GM23338 (cell line): ENCODE results near the gene TMEFF1. TPM values are rescaled to one million over a fixed set of nuclear protein-coding genes. Genes with fewer than 3 reads are reported as not detected.
"Not testable (repeated sequence)": the region's sequence is repeated elsewhere in the genome, so short reads cannot be mapped to it uniquely, and the experiment has no call there.

Experiments
- ATAC-seq: fragments of 200-7000 bp; cut with Tn5 transposase; 3 replicates; pipeline ENCODE4 v1.9.1; 2020
- DNase-seq: peaks from one replicate; pipeline ENCODE4 v3.0.0-alpha.2; 2015; ENCODE audit warnings: low spot score
- H2AFZ ChIP-seq: fragments of 200-600 bp; sonication (generic); 2 replicates; pipeline ENCODE4 v1.8.0; 2016; ENCODE audit warnings: antibody characterized with exemption, mild to moderate bottlenecking, moderate library complexity
- H3F3A ChIP-seq: fragments of 200-600 bp; sonication (generic); replicated peaks from 2 replicates; pipeline ENCODE4 v1.8.0; 2017; ENCODE audit warnings: antibody characterized with exemption, mixed run types, low read depth
- H3K27ac ChIP-seq: fragments of 200-600 bp; sonication (generic); 2 replicates; pipeline ENCODE4 v1.6.1; 2016; ENCODE audit warnings: low read depth
- H3K27me3 ChIP-seq: fragments of 200-600 bp; sonication (generic); 2 replicates; pipeline ENCODE4 v1.8.0; 2016; ENCODE audit warnings: mild to moderate bottlenecking, mixed run types, moderate library complexity; ENCODE audit not compliant: insufficient read depth
- H3K36me3 ChIP-seq: fragments of 200-600 bp; sonication (generic); 2 replicates; pipeline ENCODE4 v1.8.0; 2016; ENCODE audit warnings: mild to moderate bottlenecking; ENCODE audit not compliant: insufficient read depth
- H3K4me1 ChIP-seq: fragments of 200-600 bp; sonication (generic); 2 replicates; pipeline ENCODE4 v1.8.0; 2016; ENCODE audit warnings: mild to moderate bottlenecking, moderate library complexity; ENCODE audit not compliant: insufficient read depth
- H3K4me2 ChIP-seq: fragments of 200-600 bp; sonication (generic); 2 replicates; pipeline ENCODE4 v1.7.1; 2017; ENCODE audit warnings: mixed run types
- H3K4me3 ChIP-seq: fragments of 200-600 bp; sonication (generic); 2 replicates; pipeline ENCODE4 v1.6.1; 2016; ENCODE audit warnings: mixed run types
- H3K79me2 ChIP-seq: fragments of 200-600 bp; sonication (generic); replicated peaks from 2 replicates; pipeline ENCODE4 v1.8.0; 2017; ENCODE audit warnings: mild to moderate bottlenecking; ENCODE audit not compliant: insufficient read depth
- H3K9me2 ChIP-seq: fragments of 200-600 bp; sonication (generic); 2 replicates; pipeline ENCODE4 v1.8.0; 2017; ENCODE audit not compliant: insufficient read depth
- H4K20me1 ChIP-seq: fragments of 200-600 bp; sonication (generic); replicated peaks from 2 replicates; pipeline ENCODE4 v1.8.0; 2017; ENCODE audit warnings: mild to moderate bottlenecking; ENCODE audit not compliant: insufficient read depth
- H3K27ac Mint-ChIP-seq: 2 replicates; pipeline ENCODE4 v1.8.0; 2020; ENCODE audit warnings: inconsistent platforms, mild to moderate bottlenecking, moderate library complexity, mixed read lengths
- H3K27me3 Mint-ChIP-seq: 3 replicates; pipeline ENCODE4 v1.8.0; 2022; ENCODE audit warnings: low read depth, mild to moderate bottlenecking, moderate library complexity, mixed read lengths, inconsistent platforms; ENCODE audit not compliant: insufficient read depth, poor library complexity
- H3K36me3 Mint-ChIP-seq: 3 replicates; pipeline ENCODE4 v1.8.0; 2021; ENCODE audit warnings: low read depth, mild to moderate bottlenecking, inconsistent platforms, moderate library complexity, mixed read lengths
- H3K4me1 Mint-ChIP-seq: 3 replicates; pipeline ENCODE4 v1.8.0; 2020; ENCODE audit warnings: mild to moderate bottlenecking, inconsistent platforms, mixed read lengths
- H3K4me3 Mint-ChIP-seq: 3 replicates; pipeline ENCODE4 v1.8.0; 2021; ENCODE audit warnings: moderate library complexity, mild to moderate bottlenecking, inconsistent platforms, mixed read lengths
- H3K9me3 Mint-ChIP-seq: 3 replicates; pipeline ENCODE4 v1.8.0; 2020; ENCODE audit warnings: moderate library complexity, mild to moderate bottlenecking, inconsistent platforms, mixed read lengths
- CREB1 ChIP-seq: fragments of 250-450 bp; sonication (Bioruptor Pico); IDR thresholded peaks from 2 replicates; pipeline ENCODE4 v1.5.0; 2020; ENCODE audit warnings: low read depth, mild to moderate bottlenecking, moderate library complexity
- CTCF ChIP-seq, 2 experiments: fragments of 200-600 bp in 1 of 2; sonication (generic) in 1 of 2; conservative IDR thresholded peaks; 2 replicates each; pipeline versions ENCODE4 v1.5.1 to v1.6.1; 2016 to 2017; ENCODE audit warnings: antibody characterized with exemption in 2 of 2, low read depth in 2 of 2, mild to moderate bottlenecking in 2 of 2, moderate library complexity in 1 of 2
- ETS1 ChIP-seq: IDR thresholded peaks from 2 replicates; pipeline ENCODE4 v1.6.1; 2016; ENCODE audit warnings: antibody characterized with exemption
- EZH2 ChIP-seq: fragments of 200-600 bp; sonication (generic); IDR thresholded peaks from one replicate; pipeline ENCODE4 v1.8.0; 2017; ENCODE audit warnings: antibody characterized with exemption, mild to moderate bottlenecking, low read depth; ENCODE audit not compliant: unreplicated experiment
- JUNB ChIP-seq: IDR thresholded peaks from one replicate; pipeline ENCODE4 v1.6.1; 2016; ENCODE audit warnings: antibody characterized with exemption; ENCODE audit not compliant: unreplicated experiment
- NANOG ChIP-seq: IDR thresholded peaks from 2 replicates; pipeline ENCODE4 v1.6.1; 2016; ENCODE audit warnings: antibody characterized with exemption, borderline replicate concordance
- POLR2AphosphoS5 ChIP-seq: IDR thresholded peaks from 2 replicates; pipeline ENCODE4 v1.6.1; 2016; ENCODE audit warnings: antibody characterized with exemption, low read depth
- STAT1 ChIP-seq: IDR thresholded peaks from one replicate; pipeline ENCODE4 v1.6.1; 2016; ENCODE audit warnings: antibody characterized with exemption; ENCODE audit not compliant: unreplicated experiment
- ZNF331 ChIP-seq: fragments of 250-450 bp; sonication (Bioruptor Pico); IDR thresholded peaks from 2 replicates; pipeline ENCODE4 v1.5.0; 2020; ENCODE audit warnings: low read depth, mild to moderate bottlenecking, moderate library complexity
- polyA plus RNA-seq: library from polyadenylated mRNA; unstranded; fragments of >200 nt; fragmentation: Nextera tagmentation; extraction: Ambion mirVana; gene quantifications from 2 replicates; pipeline ENCODE4 v1.2.1, GENCODE V29; 2016
- total RNA-seq: library from RNA; depleted of rRNA; stranded (reverse); fragments of >200 nt; shearing (Covaris generic); gene quantifications from 2 replicates; pipeline ENCODE4 v1.2.3, GENCODE V29; 2014
- TF ChIP-seq, protein P1 (sequence below): fragments of 250-450 bp; sonication (Bioruptor Pico); IDR thresholded peaks from 2 replicates; pipeline ENCODE4 v1.5.0; 2020; ENCODE audit warnings: mild to moderate bottlenecking, moderate library complexity

TMEFF1 gene
- total and polyA plus RNA-seq, 2 experiments from 2014 or later: 6.6 to 85.2 TPM

DNA sequence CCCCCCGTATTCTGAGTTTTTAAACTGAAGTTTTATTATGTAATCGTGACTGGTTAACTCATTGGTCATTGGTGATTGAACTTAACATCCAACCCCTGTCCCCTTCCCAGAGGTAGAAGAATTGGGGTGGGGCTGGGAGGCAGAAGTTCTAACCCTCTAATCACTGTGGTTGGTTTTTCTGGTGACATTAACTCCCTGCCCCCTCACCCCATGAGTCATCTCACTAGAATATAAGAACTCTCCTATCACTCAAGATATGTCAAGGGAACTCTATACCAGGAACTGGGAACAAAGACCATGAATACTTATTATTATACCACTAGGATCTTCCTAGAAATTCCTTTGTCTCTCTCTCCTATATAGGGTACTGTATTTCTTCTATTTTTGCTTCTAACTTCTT lies 52.6 kb downstream of the TMEFF1 start:
- peaks cover 10% of the 10 kb centered on the region for H4K20me1 ChIP-seq
- H2AFZ ChIP-seq: no peak overlapping the region
- Mint-ChIP-seq H3K36me3 (peaks cover 69% of the 10 kb centered on the region), H3K4me3 (no peak overlapping the region), H3K27ac (no peak overlapping the region), H3K4me1 (no peaks in the 10 kb centered on the region), H3K27me3 (peaks cover 4% of the 10 kb centered on the region), H3K9me3 (peaks cover 23% of the 10 kb centered on the region)
- H3K79me2 ChIP-seq: peaks cover 8% of the 10 kb centered on the region; the same call in 1 of the 2 replicates
- TF ChIP-seq ETS1 (no peak), STAT1 (no peak), EZH2 (no peak), CTCF (conservative IDR thresholded peaks at IDR 0.05; ENCODE audit: low read depth in 2 of 2) (no peak), CREB1 (CRISPR knock-in tag) (no peak), ZNF331 (CRISPR knock-in tag) (no peak), POLR2AphosphoS5 (no peak), NANOG (no peak), JUNB (no peak)
- TF ChIP-seq, protein P1, sequence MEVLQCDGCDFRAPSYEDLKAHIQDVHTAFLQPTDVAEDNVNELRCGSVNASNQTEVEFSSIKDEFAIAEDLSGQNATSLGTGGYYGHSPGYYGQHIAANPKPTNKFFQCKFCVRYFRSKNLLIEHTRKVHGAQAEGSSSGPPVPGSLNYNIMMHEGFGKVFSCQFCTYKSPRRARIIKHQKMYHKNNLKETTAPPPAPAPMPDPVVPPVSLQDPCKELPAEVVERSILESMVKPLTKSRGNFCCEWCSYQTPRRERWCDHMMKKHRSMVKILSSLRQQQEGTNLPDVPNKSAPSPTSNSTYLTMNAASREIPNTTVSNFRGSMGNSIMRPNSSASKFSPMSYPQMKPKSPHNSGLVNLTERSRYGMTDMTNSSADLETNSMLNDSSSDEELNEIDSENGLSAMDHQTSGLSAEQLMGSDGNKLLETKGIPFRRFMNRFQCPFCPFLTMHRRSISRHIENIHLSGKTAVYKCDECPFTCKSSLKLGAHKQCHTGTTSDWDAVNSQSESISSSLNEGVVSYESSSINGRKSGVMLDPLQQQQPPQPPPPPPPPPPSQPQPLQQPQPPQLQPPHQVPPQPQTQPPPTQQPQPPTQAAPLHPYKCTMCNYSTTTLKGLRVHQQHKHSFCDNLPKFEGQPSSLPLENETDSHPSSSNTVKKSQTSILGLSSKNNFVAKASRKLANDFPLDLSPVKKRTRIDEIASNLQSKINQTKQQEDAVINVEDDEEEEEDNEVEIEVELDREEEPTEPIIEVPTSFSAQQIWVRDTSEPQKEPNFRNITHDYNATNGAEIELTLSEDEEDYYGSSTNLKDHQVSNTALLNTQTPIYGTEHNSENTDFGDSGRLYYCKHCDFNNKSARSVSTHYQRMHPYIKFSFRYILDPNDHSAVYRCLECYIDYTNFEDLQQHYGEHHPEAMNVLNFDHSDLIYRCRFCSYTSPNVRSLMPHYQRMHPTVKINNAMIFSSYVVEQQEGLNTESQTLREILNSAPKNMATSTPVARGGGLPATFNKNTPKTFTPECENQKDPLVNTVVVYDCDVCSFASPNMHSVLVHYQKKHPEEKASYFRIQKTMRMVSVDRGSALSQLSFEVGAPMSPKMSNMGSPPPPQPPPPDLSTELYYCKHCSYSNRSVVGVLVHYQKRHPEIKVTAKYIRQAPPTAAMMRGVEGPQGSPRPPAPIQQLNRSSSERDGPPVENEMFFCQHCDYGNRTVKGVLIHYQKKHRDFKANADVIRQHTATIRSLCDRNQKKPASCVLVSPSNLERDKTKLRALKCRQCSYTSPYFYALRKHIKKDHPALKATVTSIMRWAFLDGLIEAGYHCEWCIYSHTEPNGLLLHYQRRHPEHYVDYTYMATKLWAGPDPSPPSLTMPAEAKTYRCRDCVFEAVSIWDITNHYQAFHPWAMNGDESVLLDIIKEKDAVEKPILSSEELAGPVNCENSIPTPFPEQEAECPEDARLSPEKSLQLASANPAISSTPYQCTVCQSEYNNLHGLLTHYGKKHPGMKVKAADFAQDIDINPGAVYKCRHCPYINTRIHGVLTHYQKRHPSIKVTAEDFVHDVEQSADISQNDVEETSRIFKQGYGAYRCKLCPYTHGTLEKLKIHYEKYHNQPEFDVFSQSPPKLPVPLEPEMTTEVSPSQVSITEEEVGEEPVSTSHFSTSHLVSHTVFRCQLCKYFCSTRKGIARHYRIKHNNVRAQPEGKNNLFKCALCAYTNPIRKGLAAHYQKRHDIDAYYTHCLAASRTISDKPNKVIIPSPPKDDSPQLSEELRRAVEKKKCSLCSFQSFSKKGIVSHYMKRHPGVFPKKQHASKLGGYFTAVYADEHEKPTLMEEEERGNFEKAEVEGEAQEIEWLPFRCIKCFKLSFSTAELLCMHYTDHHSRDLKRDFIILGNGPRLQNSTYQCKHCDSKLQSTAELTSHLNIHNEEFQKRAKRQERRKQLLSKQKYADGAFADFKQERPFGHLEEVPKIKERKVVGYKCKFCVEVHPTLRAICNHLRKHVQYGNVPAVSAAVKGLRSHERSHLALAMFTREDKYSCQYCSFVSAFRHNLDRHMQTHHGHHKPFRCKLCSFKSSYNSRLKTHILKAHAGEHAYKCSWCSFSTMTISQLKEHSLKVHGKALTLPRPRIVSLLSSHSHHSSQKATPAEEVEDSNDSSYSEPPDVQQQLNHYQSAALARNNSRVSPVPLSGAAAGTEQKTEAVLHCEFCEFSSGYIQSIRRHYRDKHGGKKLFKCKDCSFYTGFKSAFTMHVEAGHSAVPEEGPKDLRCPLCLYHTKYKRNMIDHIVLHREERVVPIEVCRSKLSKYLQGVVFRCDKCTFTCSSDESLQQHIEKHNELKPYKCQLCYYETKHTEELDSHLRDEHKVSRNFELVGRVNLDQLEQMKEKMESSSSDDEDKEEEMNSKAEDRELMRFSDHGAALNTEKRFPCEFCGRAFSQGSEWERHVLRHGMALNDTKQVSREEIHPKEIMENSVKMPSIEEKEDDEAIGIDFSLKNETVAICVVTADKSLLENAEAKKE: no peak
- H3K4me3 ChIP-seq: no peak overlapping the region
- H3K9me2 ChIP-seq: no peaks in the 10 kb centered on the region
- H3F3A ChIP-seq: no peaks in the 10 kb centered on the region
- ATAC-seq (no peak), DNase-seq (no peak)
- no peaks in the 10 kb centered on the region for H3K4me1 ChIP-seq
- no peak overlapping the region for H3K4me2 ChIP-seq
- H3K36me3 ChIP-seq: peaks cover 15% of the 10 kb centered on the region
- H3K27ac ChIP-seq: no peak overlapping the region
- H3K27me3 ChIP-seq: no peaks in the 10 kb centered on the region

- H3K36me3 ChIP-seq: peaks cover 10% of the 10 kb centered on the region
- H3K4me3 Mint-ChIP-seq, H3K9me2 ChIP-seq, H3K4me2 ChIP-seq, H3K27me3 Mint-ChIP-seq, H3K4me1 Mint-ChIP-seq, H3K4me1 ChIP-seq, H3F3A ChIP-seq, ATAC-seq, H2AFZ ChIP-seq, H4K20me1 ChIP-seq, H3K27me3 ChIP-seq, H3K27ac Mint-ChIP-seq, H3K79me2 ChIP-seq, DNase-seq, H3K4me3 ChIP-seq: not testable (repeated sequence)
- Mint-ChIP-seq H3K9me3 (peaks cover 23% of the 10 kb centered on the region), H3K36me3 (peaks cover 55% of the 10 kb centered on the region)
- H3K27ac ChIP-seq: 0 out of 2 replicates have a peak overlapping the region, but pooled peaks have one; percentile 32
Measured at GRCh38 chr9:100527180-100527794, 54.3 kb downstream of the TMEFF1 start.
